GM19324 (cell line): ENCODE results near the gene MFAP2.

Experiments
- ATAC-seq: cut with Tn5 transposase; IDR thresholded peaks from one replicate; pipeline ENCODE4 v1.9.1; 2021; ENCODE audit warnings: mild to moderate bottlenecking, moderate library complexity; ENCODE audit not compliant: unreplicated experiment, low FRiP score

MFAP2 gene

GRCh38 chr1:16980473-16981268 lies at the start of gene MFAP2:
Gene MFAP2, minus strand, starts transcription at chr1:16980620. Its CDS starts 2,347 bp downstream, at chr1:16978273.
- no peak for ATAC-seq

DNA sequence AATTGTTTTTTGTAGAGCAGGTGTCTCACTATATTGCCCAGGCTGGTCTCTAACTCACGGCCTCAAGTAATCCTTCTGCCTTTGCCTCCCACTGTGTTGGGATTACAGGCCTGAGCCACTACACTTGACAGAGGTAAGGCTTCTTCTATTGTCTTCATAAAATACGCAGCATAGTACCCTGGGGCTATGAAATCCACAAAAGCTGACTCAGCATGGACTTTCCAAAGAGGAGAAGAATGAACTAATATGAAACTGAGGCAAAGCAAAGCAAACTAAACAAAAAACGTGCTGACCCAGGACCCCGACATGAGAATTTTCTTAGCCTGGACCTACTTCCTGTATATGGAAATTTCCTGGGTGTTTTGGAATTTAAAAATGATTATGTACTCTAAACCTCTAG lies 49.8 kb upstream of the MFAP2 start:
- ATAC-seq = no peak

DNA sequence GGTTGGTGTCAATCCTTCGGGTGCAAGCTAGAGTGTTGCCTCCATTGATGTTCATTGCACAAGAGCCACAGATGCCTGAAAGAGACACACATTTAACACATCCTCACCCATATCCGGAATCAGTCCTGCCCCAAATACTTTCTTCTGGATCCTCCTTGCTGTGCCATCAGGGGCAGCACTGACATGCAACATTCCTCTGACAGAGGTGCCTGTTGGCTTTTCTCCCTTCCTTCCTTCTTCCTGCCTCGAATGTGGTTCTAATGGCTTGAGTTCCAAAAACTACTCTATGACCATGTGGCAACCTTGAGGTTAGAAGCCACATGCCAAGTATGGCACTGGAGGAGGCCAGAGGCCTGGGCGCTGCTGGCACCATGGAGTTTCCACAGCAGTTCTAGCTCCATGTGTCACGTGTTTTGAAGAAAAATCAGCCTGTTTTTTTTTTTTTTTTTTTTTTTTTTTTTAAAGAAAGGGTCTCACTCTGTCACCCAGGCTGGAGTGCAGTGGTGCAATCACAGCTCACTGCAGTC lies 48.3 kb upstream of the MFAP2 start:
- ATAC-seq = no peak

GRCh38 chr1:17027900-17028299 lies 47.5 kb upstream of the MFAP2 start:
- ATAC-seq = no peak

DNA sequence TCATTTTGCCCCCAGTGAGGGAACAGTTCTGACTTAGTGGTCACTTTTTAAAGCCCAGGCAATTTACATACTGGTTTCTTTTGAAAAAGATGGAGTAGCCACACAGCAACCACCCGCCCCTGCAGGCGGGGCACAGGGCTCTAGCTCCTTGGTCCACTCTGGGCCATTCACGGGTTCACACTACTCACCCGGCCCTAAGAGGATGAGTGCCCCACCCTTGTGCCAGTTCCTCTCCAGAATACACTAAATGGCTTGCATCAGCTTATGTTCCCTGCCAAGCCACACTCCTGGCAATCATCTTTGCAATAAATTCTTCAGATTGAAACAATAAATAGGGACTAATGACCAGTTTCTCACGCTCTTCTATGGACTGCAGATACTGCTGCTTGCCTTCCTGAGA lies 47.0 kb upstream of the MFAP2 start:
- no peak for ATAC-seq

DNA sequence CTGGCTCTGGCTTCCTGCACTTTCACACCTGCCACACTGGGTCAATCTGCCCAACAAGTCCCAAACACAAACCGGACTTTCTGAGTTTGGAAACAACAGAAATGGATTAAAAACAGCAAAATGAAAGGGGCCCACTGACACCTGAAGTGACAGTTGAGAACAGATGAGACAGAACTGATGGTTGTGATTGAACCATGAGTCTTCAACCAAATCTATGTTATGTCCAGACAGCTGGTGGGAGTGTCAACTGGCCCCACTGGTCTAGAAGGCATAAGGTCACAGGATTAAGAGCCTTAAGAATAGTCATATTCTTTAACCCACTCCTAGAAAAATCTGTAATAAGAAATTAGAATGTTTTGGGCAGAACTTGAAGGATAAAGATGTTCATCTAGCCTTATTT lies 44.3 kb upstream of the MFAP2 start:
- no peak for ATAC-seq

DNA sequence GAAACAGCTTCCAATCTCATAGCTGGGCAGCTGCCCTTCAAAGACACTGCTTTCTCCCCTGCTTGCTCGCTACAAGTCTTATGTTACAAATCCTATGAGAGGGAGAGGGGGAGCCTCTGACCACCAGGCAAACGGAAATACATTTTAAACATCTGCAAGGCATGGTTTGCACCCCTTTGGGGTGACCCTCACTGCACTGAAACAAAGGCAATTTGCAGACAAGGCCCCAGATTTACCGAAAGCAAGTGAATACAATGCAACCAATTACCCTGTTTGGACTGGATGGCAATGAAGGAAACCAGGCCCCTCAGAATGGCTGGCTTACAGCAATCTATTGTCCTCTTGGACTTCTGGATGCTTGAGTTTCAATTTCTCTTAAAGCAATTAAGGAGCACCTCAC lies 43.2 kb upstream of the MFAP2 start:
- no peak for ATAC-seq

DNA sequence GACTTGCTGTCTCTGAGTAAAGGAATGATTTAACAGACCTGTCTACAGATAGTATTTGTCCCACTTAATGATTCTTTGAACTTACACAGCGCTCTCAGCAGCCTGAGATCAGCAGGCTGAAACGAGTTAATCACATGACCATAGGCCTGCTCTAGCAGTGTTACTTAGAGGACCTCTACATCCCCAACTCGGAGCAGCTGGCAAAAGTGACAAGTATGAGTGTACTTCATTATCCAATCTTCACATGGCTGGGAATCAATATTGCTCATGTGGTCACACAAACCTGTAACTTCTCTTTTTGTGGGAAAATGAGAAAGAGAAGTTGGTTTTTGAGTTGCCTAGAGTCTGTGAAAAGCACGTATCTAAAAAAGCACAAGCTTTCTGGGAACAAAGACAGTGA lies 42.7 kb upstream of the MFAP2 start:
- no peak for ATAC-seq

- no peak for ATAC-seq
Observed at GRCh38 chr1:17021896-17022295, 41.5 kb upstream of the MFAP2 start.

DNA sequence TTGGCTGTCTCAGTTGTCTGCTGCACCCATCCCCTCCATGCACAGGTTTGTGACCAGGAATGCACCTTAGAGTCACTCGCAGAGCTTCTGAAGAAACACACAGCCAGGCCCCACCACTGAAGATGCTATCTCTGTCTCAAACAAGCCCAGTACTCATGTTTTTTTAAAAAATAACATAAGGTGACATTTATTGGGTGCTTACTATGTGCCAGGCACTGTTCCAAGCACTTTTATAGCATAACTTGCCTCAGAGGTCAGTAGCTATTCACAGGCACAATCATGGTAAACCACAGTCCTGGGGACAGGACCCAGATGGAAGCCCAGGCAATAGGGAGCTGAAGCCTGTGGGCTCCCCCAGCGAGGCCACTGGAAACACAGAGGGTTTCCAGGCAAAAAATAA lies 40.1 kb upstream of the MFAP2 start:
- no peak for ATAC-seq

DNA sequence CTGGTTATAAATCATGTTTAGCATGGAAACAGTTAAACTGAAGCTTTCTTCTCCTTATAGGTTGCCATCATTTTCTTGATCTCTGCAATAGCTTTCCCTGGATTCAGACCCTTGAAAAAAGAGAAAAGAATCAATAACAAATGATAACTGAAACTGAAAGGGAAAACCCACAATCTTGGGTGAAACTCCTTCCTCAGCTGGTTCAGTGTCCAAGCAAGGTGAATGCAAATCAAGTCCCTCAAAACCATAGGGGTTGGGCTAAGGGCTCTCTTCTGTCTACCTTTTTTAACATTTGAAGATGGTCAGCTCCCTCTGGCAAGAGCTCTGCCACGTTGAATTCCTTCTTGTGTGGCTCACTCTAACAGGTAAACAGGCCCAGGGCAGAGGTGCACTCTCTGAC lies 38.4 kb upstream of the MFAP2 start:
- ATAC-seq = no peak

DNA sequence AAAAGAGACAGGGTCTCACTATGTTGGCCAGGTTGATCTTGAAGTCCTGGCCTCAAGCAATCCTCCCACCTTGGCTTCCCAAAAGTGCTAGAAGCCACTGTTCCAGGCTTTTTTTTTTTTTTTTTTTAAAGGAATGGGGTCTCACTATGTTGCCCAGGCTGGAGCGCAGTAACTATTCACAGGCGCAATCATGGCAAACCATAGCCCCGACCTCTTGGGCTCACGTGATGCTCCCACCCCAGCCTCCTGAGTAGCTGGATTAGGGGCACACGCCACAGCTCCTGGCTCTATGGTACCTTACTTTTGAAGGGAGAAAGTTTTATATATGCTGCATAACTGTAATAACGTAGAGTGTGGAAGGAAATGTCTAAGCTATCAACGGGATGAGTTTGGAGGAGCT lies 37.0 kb upstream of the MFAP2 start:
- no peak for ATAC-seq

GRCh38 chr1:17016317-17016661 lies 35.9 kb upstream of the MFAP2 start:
- ATAC-seq = no peak

DNA sequence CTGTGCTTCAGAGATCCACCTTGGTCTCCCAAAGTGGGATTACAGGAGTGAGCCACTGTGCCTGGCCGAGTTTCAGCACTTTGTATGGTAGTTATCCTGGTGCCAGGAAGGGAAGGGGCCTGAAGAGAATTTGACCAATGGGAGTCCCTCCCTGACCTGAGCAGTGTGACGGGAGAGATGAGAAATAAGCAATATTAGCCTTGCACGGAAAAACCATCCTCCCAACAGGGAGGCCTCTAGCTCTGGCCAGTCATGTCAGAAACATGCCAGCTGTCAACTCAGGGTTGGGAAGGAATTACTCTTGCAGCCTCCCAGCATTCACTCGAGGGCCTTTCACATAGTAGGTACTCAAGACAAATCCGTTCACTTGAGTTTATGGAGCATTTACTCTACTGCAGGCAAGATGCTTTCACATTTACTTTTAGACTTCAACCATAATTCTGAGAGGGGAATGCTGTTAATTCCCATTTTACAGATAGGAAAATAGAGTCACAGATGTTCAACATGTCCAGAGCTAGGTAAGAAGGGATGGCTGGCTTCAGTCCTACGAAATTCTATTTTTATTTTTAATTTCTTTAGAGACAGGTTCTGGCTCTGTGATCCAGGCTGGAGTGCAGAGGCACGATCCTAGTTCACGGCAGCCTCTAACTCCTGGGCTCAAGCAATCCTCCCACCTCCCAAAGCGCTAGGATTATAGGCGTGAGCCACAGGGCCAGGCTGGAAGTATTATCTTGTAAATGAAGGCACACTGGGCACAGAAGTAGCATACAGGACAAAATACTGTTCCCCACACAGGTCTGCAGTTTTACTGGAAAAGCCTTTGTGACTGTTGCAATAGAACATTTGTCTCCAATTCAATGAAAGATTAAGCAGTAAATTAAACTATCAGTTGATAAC lies 34.5 kb upstream of the MFAP2 start:
- no peak for ATAC-seq

DNA sequence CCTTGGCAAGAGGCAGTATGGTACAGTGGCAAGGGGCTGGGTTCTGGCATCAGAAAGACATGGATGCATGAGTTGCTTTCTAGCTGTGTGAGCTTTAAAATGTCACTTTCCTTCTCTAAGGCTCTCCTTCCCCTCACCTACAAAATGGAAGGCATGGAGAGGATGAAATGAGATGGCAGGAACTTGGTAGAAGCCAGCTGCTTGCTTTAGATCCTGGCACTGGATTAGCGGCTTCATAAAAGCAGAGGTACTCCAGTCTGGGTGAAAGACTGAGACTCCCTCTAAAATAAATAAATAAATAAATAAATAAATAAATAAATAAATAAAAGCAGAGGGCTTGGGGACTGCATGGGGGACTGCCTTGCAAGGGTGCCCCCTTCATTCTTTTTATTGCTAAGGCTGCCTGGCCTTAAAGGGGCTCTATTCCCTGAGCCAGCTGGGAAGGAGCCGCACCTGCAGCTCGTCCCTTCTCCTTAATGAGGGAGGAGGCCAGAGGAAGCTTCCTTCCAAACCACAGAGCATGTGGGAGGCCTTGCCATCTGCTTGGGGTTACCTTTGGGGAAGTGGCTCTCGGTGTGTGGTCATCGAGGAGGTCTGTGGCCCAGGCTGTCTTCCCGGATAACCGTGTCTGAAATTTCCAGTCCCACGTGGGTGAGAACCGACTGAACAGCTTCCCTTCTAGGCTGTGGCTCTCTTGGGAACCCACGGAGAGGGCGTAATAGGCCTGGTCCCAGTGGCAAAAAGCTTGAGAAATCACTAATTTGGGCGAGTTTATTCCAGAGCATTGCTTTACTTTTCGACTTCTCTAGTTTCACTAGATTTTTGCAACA lies 33.3 kb upstream of the MFAP2 start:
- ATAC-seq = no peak

DNA sequence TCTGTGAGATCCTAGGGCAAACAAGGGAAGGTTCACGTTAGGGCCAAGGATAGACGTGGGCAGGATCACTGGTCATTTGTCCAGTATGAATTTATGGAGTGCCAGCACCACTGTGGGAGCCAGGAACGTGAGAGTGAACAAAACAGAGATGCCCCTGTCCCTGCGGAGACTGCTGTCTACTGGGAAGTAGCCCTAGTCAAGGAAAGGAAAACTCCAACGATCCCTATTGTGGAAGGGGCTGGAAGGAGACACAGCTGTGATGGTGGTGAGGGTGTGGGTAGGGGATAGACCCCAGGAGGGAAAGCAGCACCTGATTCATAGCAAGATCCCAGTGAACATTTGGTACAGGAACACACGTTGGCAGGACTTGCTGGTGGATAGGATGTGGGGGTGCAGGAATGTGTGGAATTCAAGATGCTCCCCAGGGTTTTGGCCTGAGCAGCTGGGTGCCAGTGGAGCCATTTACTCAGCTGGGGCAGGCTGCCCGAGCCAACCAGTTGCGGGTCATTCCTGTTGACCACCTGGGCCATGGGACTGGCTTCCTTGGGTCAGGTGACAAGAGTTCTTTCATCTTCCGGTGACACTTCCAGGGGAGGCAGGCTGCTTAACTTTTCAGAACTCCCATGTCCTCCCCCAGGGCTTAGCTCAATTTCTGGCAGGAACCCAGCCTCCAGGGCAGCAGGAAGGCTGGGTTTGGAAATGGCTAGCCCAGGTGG lies 32.5 kb upstream of the MFAP2 start:
- ATAC-seq = no peak

GRCh38 chr1:17011439-17012307 lies 31.3 kb upstream of the MFAP2 start, which contains the start of gene ATP13A2:
Gene ATP13A2, minus strand, starts transcription at chr1:17011928. Its CDS starts 190 bp downstream, at chr1:17011738.
- ATAC-seq = peak; percentile 77

- ATAC-seq = no peak
Observed at GRCh38 chr1:17011092-17011438, 30.6 kb upstream of the MFAP2 start.

GRCh38 chr1:17009706-17010105 lies 29.3 kb upstream of the MFAP2 start:
- no peak for ATAC-seq
